OCI-LY1 (cell line): Measurements from ENCODE around the gene POU6F2.

Experiments used
- H2AFZ ChIP-seq: fragments of 200-600 bp; sonication (generic), shearing (Covaris generic); 2 replicates; pipeline ENCODE4 v1.6.0; 2014; ENCODE audit warnings: antibody characterized with exemption, mild to moderate bottlenecking, low read length
- H3F3A ChIP-seq: fragments of 200-600 bp; sonication (generic), shearing (Covaris generic); 2 replicates; pipeline ENCODE4 v1.6.0; 2014; ENCODE audit warnings: mild to moderate bottlenecking, antibody characterized with exemption, low read length, moderate library complexity; ENCODE audit not compliant: insufficient read depth
- H3K27ac ChIP-seq: fragments of 200-600 bp; sonication (generic); 2 replicates; pipeline ENCODE4 v1.5.1; 2014; ENCODE audit warnings: low read length, mixed run types, mild to moderate bottlenecking, low read depth; ENCODE audit not compliant: poor library complexity, severe bottlenecking
- H3K27me3 ChIP-seq: fragments of 200-600 bp; sonication (generic); 2 replicates; pipeline ENCODE4 v1.6.0; 2014; ENCODE audit warnings: antibody characterized with exemption, mild to moderate bottlenecking, low read length, moderate library complexity; ENCODE audit not compliant: insufficient read depth
- H3K36me3 ChIP-seq: fragments of 200-600 bp; sonication (generic); 2 replicates; pipeline ENCODE4 v1.6.1; 2014; ENCODE audit warnings: mild to moderate bottlenecking, antibody characterized with exemption, low read length, moderate library complexity, mixed read lengths; ENCODE audit not compliant: insufficient read depth
- H3K4me1 ChIP-seq: fragments of 200-600 bp; sonication (generic); 2 replicates; pipeline ENCODE4 v1.5.1; 2014; ENCODE audit warnings: mild to moderate bottlenecking, low read length, moderate library complexity; ENCODE audit not compliant: insufficient read depth, severe bottlenecking
- H3K4me2 ChIP-seq: fragments of 200-600 bp; sonication (generic), shearing (Covaris generic); 2 replicates; pipeline ENCODE4 v1.6.1; 2014; ENCODE audit warnings: low read length
- H3K4me3 ChIP-seq: fragments of 200-600 bp; sonication (generic); 2 replicates; pipeline ENCODE4 v1.5.1; 2014; ENCODE audit warnings: low read length, low read depth, mild to moderate bottlenecking, mixed read lengths; ENCODE audit not compliant: poor library complexity, severe bottlenecking
- H3K79me2 ChIP-seq: fragments of 200-600 bp; shearing (Covaris generic); 2 replicates; pipeline ENCODE4 v1.6.1; 2016; ENCODE audit warnings: mixed run types, low read length, mixed read lengths; ENCODE audit not compliant: insufficient read depth
- H3K9ac ChIP-seq: fragments of 200-600 bp; sonication (generic), shearing (Covaris generic); 2 replicates; pipeline ENCODE4 v1.6.1; 2014; ENCODE audit warnings: mild to moderate bottlenecking, low read length, mixed read lengths
- H3K9me2 ChIP-seq: fragments of 200-600 bp; sonication (generic), shearing (Covaris generic); 2 replicates; pipeline ENCODE4 v1.6.1; 2014; ENCODE audit warnings: low read depth, mild to moderate bottlenecking, low read length, mixed read lengths
- H3K9me3 ChIP-seq: fragments of 200-600 bp; shearing (Covaris generic); 2 replicates; pipeline ENCODE4 v1.6.1; 2014; ENCODE audit warnings: low read length, mixed read lengths
- H4K20me1 ChIP-seq: fragments of 200-600 bp; sonication (generic), shearing (Covaris generic); 2 replicates; pipeline ENCODE4 v1.6.0; 2016; ENCODE audit warnings: mild to moderate bottlenecking, low read length; ENCODE audit not compliant: insufficient read depth
- EZH2 ChIP-seq: fragments of 200-600 bp; sonication (generic), shearing (Covaris generic); IDR thresholded peaks from 2 replicates; pipeline ENCODE4 v1.8.0; 2017; ENCODE audit warnings: borderline replicate concordance, mixed run types, mild to moderate bottlenecking, antibody characterized with exemption, low read length, moderate library complexity, mixed read lengths
- TF ChIP-seq, protein P1 (sequence below): fragments of 200-600 bp; sonication (generic), shearing (Covaris generic); IDR thresholded peaks from 2 replicates; pipeline ENCODE4 v1.5.1; 2017; ENCODE audit warnings: mild to moderate bottlenecking, antibody characterized with exemption, low read length, moderate library complexity, mixed read lengths

Gene POU6F2

DNA sequence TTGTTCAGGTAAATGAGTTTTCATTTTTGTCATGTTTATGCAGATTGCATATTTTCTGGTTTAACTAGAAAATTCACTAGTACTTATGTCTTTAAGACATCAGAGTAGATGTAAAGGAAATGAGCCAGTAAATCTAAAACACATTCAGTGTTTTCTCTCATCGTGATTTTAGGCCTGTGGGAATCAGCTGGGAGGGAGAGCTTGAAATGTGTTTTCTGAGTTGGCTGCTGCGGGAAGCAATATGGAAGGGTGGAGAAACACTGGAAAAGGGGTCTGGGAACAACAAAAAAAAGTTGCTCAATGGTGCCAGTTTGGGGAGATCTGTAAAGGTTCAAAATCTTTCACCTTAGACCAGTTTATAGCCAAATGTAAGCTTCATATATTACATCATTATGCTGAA is 284.1 kb downstream of the POU6F2 start:
- H3K36me3 ChIP-seq: no peaks in the 10 kb centered on the region
- H3K27me3 ChIP-seq: no peaks in the 10 kb centered on the region
- no peak overlapping the region for H3K27ac ChIP-seq
- no peaks in the 10 kb centered on the region for H3K79me2 ChIP-seq
- H3F3A ChIP-seq: no peaks in the 10 kb centered on the region
- no peaks in the 10 kb centered on the region for H3K9me2 ChIP-seq
- no peak overlapping the region for H2AFZ ChIP-seq
- no peaks in the 10 kb centered on the region for H4K20me1 ChIP-seq
- H3K4me1 ChIP-seq: no peaks in the 10 kb centered on the region
- no peak overlapping the region for H3K4me2 ChIP-seq
- no peaks in the 10 kb centered on the region for H3K9me3 ChIP-seq
- TF ChIP-seq, protein P1, sequence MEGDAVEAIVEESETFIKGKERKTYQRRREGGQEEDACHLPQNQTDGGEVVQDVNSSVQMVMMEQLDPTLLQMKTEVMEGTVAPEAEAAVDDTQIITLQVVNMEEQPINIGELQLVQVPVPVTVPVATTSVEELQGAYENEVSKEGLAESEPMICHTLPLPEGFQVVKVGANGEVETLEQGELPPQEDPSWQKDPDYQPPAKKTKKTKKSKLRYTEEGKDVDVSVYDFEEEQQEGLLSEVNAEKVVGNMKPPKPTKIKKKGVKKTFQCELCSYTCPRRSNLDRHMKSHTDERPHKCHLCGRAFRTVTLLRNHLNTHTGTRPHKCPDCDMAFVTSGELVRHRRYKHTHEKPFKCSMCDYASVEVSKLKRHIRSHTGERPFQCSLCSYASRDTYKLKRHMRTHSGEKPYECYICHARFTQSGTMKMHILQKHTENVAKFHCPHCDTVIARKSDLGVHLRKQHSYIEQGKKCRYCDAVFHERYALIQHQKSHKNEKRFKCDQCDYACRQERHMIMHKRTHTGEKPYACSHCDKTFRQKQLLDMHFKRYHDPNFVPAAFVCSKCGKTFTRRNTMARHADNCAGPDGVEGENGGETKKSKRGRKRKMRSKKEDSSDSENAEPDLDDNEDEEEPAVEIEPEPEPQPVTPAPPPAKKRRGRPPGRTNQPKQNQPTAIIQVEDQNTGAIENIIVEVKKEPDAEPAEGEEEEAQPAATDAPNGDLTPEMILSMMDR: no peak
- TF ChIP-seq EZH2: no peak
- H3K9ac ChIP-seq: no peak overlapping the region
- no peak overlapping the region for H3K4me3 ChIP-seq

DNA sequence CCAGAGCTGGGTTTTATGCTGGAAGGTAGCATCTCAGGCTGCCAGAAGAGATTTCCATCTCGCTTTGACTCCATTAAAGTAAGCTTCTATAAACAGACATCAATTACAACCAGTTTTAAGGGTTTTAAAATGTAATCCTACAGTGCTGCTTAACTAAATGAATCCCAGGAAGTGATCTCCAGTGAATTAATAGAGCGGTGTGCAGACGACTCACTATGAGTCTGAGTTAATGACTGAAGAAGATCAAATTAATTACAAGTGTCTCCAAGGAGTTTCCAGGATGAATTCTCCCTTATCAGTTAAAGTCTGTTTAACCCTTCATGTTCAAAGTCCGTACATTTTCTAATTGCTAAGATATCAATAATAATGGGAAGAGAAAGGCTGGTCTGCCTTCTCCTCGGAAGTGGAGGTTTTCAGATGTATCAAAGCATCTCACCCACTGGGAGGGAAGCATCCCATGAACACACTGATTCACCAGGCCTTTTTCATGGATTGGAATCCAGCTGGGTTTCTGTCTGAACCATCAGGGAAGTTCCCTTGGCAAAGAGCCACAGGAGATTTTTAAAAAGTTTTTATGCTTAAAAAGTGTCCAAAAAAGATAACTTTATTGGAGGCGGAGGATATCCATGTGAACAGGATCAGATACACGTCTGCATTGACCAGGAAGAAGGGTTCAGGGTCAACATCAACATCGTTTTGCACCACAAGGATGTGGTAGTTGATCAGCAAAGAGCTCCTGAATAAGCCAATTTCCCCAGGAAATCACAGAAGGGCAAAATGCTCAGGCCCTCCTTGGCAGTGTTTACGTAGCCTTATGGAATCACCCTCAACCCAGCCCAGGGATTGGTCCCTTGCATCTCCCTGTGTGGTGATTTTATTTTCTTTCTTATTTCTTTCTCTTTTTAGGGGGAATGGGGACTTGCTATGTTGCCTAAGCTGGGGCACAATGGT is 288.2 kb downstream of the POU6F2 start:
- no peaks in the 10 kb centered on the region for H3K9me3 ChIP-seq
- no peaks in the 10 kb centered on the region for H3K79me2 ChIP-seq
- H3K27me3 ChIP-seq: no peaks in the 10 kb centered on the region
- H3K4me2 ChIP-seq: no peak overlapping the region
- H3K27ac ChIP-seq: no peak overlapping the region
- H3K4me3 ChIP-seq: no peak overlapping the region
- H4K20me1 ChIP-seq: no peaks in the 10 kb centered on the region
- H3K9ac ChIP-seq: no peak overlapping the region
- H3K36me3 ChIP-seq: no peaks in the 10 kb centered on the region
- H3K9me2 ChIP-seq: no peaks in the 10 kb centered on the region
- no peaks in the 10 kb centered on the region for H3K4me1 ChIP-seq
- H3F3A ChIP-seq: no peaks in the 10 kb centered on the region
- H2AFZ ChIP-seq: no peak overlapping the region
- TF ChIP-seq EZH2: no peak
- TF ChIP-seq, protein P1: no peak

DNA sequence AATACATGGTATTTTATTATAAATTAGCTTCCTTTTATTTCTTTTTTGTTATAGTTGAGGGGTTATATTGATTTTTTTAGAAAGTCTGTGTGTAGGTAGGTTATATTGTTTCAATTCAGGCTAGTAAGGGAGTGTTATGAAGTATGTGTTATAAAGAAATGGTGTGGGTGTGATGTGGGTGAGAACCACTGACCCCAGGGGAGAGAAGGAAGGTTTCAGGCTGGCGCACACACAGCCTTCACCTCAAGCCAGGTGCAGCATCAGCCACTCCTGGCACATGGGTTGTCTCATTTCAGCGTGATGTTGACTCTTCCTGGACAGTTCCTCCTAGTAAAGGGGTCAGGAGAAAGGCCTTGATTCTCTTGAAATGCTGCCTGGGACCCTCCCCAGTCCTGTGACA is 291.3 kb downstream of the POU6F2 start:
- Histone ChIP-seq H4K20me1 (no peaks in the 10 kb centered on the region), H2AFZ (no peak overlapping the region), H3K4me3 (no peak overlapping the region), H3F3A (no peaks in the 10 kb centered on the region), H3K27ac (no peak overlapping the region), H3K79me2 (no peaks in the 10 kb centered on the region), H3K9me3 (no peaks in the 10 kb centered on the region), H3K4me1 (no peaks in the 10 kb centered on the region), H3K4me2 (no peak overlapping the region), H3K27me3 (no peaks in the 10 kb centered on the region), H3K9ac (no peak overlapping the region), H3K9me2 (no peaks in the 10 kb centered on the region), H3K36me3 (no peaks in the 10 kb centered on the region)
- no peak for TF ChIP-seq EZH2
- TF ChIP-seq, protein P1: no peak
